Activated CD4-positive, alpha-beta T cell treated with anti-CD3 and anti-CD28 coated beads for 24 hours (primary cell): ENCODE results near the gene UROC1.

Experiments used
- DNase-seq, 2 donors: peaks; one replicate each; pipeline ENCODE4 v3.0.0-alpha.2; 2020; ENCODE audit warnings: low read depth in 2 of 2

UROC1 gene

GRCh38 chr3:126531051-126531330 is 13.4 kb upstream of the UROC1 start:
- no peak for DNase-seq

- DNase-seq = no peak
Observed at GRCh38 chr3:126530171-126531050, 12.8 kb upstream of the UROC1 start.

GRCh38 chr3:126529585-126530170 is 12.1 kb upstream of the UROC1 start:
- no peak for DNase-seq

GRCh38 chr3:126528800-126529541 is 11.4 kb upstream of the UROC1 start:
- no peak for DNase-seq

GRCh38 chr3:126528419-126528799 is 10.8 kb upstream of the UROC1 start:
- DNase-seq = no peak

- no peak for DNase-seq
Observed at GRCh38 chr3:126527455-126528211, 10.1 kb upstream of the UROC1 start.

- no peak for DNase-seq
Observed at GRCh38 chr3:126527006-126527405, 9.4 kb upstream of the UROC1 start.

- no peak for DNase-seq
Observed at GRCh38 chr3:126526668-126527005, 9.1 kb upstream of the UROC1 start.

- no peak for DNase-seq
Observed at GRCh38 chr3:126525853-126526667, 8.5 kb upstream of the UROC1 start.

GRCh38 chr3:126525091-126525852 is 7.7 kb upstream of the UROC1 start:
- DNase-seq = no peak

GRCh38 chr3:126524429-126524988 is 6.9 kb upstream of the UROC1 start:
- DNase-seq = no peak

GRCh38 chr3:126523745-126524428 is 6.3 kb upstream of the UROC1 start, which contains the start of gene CHST13:
TSS of gene CHST13 (plus strand) at chr3:126524155. CDS start at chr3:126524333, 178 bp downstream.
- DNase-seq = no peak

- peak; percentile 18 to 21 for DNase-seq
Observed at GRCh38 chr3:126522363-126522788, 4.8 kb upstream of the UROC1 start.

- no peak for DNase-seq
Observed at GRCh38 chr3:126521122-126521891, 3.7 kb upstream of the UROC1 start.

- no peak for DNase-seq
Observed at GRCh38 chr3:126519506-126520455, 2.2 kb upstream of the UROC1 start.

GRCh38 chr3:126518779-126519177 is 1.2 kb upstream of the UROC1 start:
- DNase-seq = no peak

GRCh38 chr3:126517986-126518778 is 609 bp upstream of the UROC1 start:
- no peak for DNase-seq
